Left lung (tissue), 10 donors: ENCODE data around the gene CSRP1. TPM values are rescaled to one million over a fixed set of nuclear protein-coding genes. Genes with fewer than 3 reads are reported as not detected.
"Not testable (repeated sequence)": the region's sequence is repeated elsewhere in the genome, so short reads cannot be mapped to it uniquely, and the experiment has no call there.

Experiments used
- ATAC-seq: fragments of 200-7000 bp; cut with Tn5 transposase; one replicate; pipeline ENCODE4 v1.9.1; 2020; ENCODE audit warnings: moderate library complexity
- DNase-seq, 4 donors: peaks; one replicate each; pipeline ENCODE4 v3.0.0-alpha.2; 2013 to 2020
- H3K27ac ChIP-seq, 2 donors: fragments of 200-600 bp; sonication (generic) in 1 of 2; one replicate each; pipeline versions ENCODE4 v1.5.0 to v1.8.0; 2020 to 2021
- H3K27me3 ChIP-seq, 2 donors: fragments of 200-600 bp; sonication (generic) in 1 of 2; one replicate each; pipeline versions ENCODE4 v1.5.0 to v1.8.0; 2020 to 2021
- H3K36me3 ChIP-seq, 2 donors: fragments of 200-600 bp; sonication (generic) in 1 of 2; one replicate each; pipeline versions ENCODE4 v1.5.0 to v1.8.0; 2020 to 2021
- H3K4me1 ChIP-seq, 2 donors: fragments of 200-600 bp; one replicate each; pipeline ENCODE4 v1.8.0; 2021
- H3K4me3 ChIP-seq, 2 donors: fragments of 200-600 bp; sonication (generic) in 1 of 2; one replicate each; pipeline versions ENCODE4 v1.5.0 to v1.8.0; 2020 to 2021; ENCODE audit warnings: mild to moderate bottlenecking in 1 of 2
- H3K9me3 ChIP-seq, 2 donors: fragments of 200-600 bp; sonication (generic) in 1 of 2; one replicate each; pipeline versions ENCODE4 v1.5.0 to v1.8.0; 2020 to 2021
- intact Hi-C, 2 donors: fragments of 100-400 bp; cut with DNase I; formaldehyde crosslinking; loops; one replicate each; pipeline versions ENCODE4 v1.11.2 to v1.14.2; 2022
- polyA plus RNA-seq, 6 donors: library from polyadenylated mRNA; unstranded; fragments of 120-200 nt; gene quantifications; one replicate each; pipeline ENCODE4 v1.2.1, GENCODE V29; 2013; ENCODE audit not compliant: insufficient read length in 6 of 6
- total RNA-seq, 2 donors: library from RNA; stranded (reverse); fragmentation: NEBNext Ultra II Directional; extraction: Animal tissue kit (Norgen Biotek cat#: 25700); gene quantifications; one replicate each; pipeline ENCODE4 v1.2.1, GENCODE V29; 2021
- TF ChIP-seq, protein P1 (sequence below), 2 donors: fragments of 200-600 bp; sonication (generic) in 1 of 2; IDR thresholded peaks; one replicate each; pipeline versions ENCODE4 v1.5.0 to v1.8.0; 2021; ENCODE audit warnings: antibody characterized with exemption in 2 of 2
- donor health status: DM: no; HTN: yes; CAD: no.
- donor health status: DM: no; HTN: no; CAD: no.

CSRP1 gene
- total and polyA plus RNA-seq, 8 donors: 215 to 360 (median 254) TPM

DNA sequence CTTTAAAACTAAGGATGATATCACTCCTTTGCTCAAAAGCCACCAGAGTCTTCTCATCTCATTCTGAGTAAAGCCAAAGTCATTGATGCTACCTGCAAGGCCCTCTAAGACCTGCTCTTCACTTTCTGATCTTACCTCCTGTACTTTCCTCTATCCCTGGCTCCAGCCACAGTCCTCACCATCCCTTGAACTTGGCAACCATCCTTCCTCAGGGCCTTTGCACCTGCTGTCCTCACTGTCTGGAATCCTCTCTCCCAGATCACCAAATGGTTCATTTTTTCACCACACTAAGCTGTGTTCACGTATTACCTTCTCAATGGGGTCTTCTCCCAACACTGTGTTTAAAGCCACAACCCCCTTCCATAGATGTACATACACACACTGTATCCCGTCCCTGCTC is 33.6 kb downstream of the CSRP1 start:
- no peak for DNase-seq
- intact Hi-C loops: no loop called here
- ATAC-seq: no peak
- no peak overlapping the region for H3K27ac ChIP-seq
- no peaks in the 10 kb centered on the region for H3K9me3 ChIP-seq
- no peaks in the 10 kb centered on the region for H3K36me3 ChIP-seq
- H3K4me1 ChIP-seq: peaks cover 12 to 24% of the 10 kb centered on the region in 2 donors
- H3K4me3 ChIP-seq: no peak overlapping the region
- TF ChIP-seq, protein P1, sequence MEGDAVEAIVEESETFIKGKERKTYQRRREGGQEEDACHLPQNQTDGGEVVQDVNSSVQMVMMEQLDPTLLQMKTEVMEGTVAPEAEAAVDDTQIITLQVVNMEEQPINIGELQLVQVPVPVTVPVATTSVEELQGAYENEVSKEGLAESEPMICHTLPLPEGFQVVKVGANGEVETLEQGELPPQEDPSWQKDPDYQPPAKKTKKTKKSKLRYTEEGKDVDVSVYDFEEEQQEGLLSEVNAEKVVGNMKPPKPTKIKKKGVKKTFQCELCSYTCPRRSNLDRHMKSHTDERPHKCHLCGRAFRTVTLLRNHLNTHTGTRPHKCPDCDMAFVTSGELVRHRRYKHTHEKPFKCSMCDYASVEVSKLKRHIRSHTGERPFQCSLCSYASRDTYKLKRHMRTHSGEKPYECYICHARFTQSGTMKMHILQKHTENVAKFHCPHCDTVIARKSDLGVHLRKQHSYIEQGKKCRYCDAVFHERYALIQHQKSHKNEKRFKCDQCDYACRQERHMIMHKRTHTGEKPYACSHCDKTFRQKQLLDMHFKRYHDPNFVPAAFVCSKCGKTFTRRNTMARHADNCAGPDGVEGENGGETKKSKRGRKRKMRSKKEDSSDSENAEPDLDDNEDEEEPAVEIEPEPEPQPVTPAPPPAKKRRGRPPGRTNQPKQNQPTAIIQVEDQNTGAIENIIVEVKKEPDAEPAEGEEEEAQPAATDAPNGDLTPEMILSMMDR (IDR thresholded peaks at IDR 0.05): no peak
- peaks cover 0 to 25% of the 10 kb centered on the region in 2 donors for H3K27me3 ChIP-seq

- H3K36me3 ChIP-seq, DNase-seq, H3K27ac ChIP-seq, H3K4me3 ChIP-seq, ATAC-seq, intact Hi-C loops, H3K9me3 ChIP-seq: not testable (repeated sequence)
- Histone ChIP-seq H3K27me3 (peaks cover 0 to 32% of the 10 kb centered on the region in 2 donors), H3K4me1 (peaks cover 12 to 28% of the 10 kb centered on the region in 2 donors)
These were observed 34.6 kb downstream of the CSRP1 start for GRCh38 chr1:201472321-201472720.

DNA sequence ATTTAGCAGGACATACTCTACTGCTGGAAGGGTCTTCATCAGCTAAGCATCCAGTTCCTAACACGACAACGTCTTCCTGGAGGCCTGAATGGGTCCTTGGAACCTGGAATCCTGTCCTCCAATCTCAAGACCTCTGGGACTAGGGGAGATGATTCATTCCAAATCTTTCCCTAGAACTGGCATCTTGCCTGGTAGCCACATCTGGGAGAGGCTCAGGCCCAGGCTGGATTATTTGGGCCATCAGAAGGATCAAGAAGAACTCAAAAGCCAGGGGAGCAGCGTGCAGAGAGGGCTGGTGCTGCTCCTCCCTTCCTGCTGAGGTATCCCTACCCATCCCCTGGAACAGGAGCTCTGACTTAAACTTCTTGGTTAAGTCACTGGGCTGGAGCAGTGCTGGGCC is 35.2 kb downstream of the CSRP1 start:
- no peak overlapping the region for H3K4me3 ChIP-seq
- no peaks in the 10 kb centered on the region for H3K9me3 ChIP-seq
- H3K36me3 ChIP-seq: no peaks in the 10 kb centered on the region
- DNase-seq (no peak), ATAC-seq (no peak)
- peaks cover 0 to 32% of the 10 kb centered on the region in 2 donors for H3K27me3 ChIP-seq
- intact Hi-C loops: no loop called here
- peaks cover 11 to 32% of the 10 kb centered on the region in 2 donors for H3K4me1 ChIP-seq
- TF ChIP-seq, protein P1 (IDR thresholded peaks at IDR 0.05): no peak
- H3K27ac ChIP-seq: no peak overlapping the region

GRCh38 chr1:201470581-201470980 is 36.3 kb downstream of the CSRP1 start:
- intact Hi-C loops: no loop called here
- TF ChIP-seq, protein P1 (IDR thresholded peaks at IDR 0.05): no peak
- peaks cover 11 to 36% of the 10 kb centered on the region in 2 donors for H3K4me1 ChIP-seq
- H3K27ac ChIP-seq: no peak overlapping the region
- no peak overlapping the region for H3K4me3 ChIP-seq
- ATAC-seq: no peak
- H3K36me3 ChIP-seq: peaks cover 0 to 5% of the 10 kb centered on the region in 2 donors
- peaks cover 0 to 32% of the 10 kb centered on the region in 2 donors for H3K27me3 ChIP-seq
- no peaks in the 10 kb centered on the region for H3K9me3 ChIP-seq
- DNase-seq: no peak

DNA sequence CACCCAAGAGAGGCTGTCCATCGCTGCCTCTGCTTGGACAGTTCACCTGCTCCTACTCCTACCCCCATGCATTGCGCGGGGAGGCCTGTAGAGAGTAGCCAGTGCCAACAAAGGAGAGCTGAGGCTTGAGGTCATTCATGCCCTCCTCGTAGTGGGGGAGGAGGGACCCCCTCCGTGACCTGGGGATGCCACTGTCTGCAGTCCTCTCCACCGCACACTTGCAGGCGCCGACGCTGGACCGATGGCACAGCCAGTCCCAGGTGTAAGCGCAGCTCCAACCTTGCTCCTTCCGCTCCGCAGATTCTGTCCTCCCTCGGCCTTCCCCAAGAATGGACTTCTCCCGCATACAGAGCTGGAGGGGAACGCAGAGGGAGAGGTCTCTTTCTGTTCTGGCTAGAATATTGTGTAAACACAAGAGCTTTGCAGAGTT is 37.3 kb downstream of the CSRP1 start:
- DNase-seq (no peak), ATAC-seq (peak; percentile 11)
- intact Hi-C loops: no loop called here
- peak overlapping the region; percentile 82 to 91 for H3K27ac ChIP-seq
- H3K9me3 ChIP-seq: no peaks in the 10 kb centered on the region
- H3K36me3 ChIP-seq: peaks cover 0 to 14% of the 10 kb centered on the region in 2 donors
- TF ChIP-seq, protein P1 (IDR thresholded peaks at IDR 0.05): no peak
- H3K4me1 ChIP-seq: peaks cover 11 to 37% of the 10 kb centered on the region in 2 donors
- peaks cover 0 to 32% of the 10 kb centered on the region in 2 donors for H3K27me3 ChIP-seq
- H3K4me3 ChIP-seq: peak overlapping the region; percentile 58 to 89
